ENCODE measurements around the gene MSMP. TPM values are rescaled to one million over a fixed set of nuclear protein-coding genes. Genes with fewer than 3 reads are reported as not detected.

Gene MSMP
- total and polyA plus RNA-seq, 2 experiments from 2014 or later: 0.81 TPM; not detected in 1

GRCh38 chr9:35797311-35798109 is 43.4 kb upstream of the MSMP start:
- ATAC-seq (no peak), DNase-seq (ENCODE audit: low spot score) (no peak)
- H3K36me3 Mint-ChIP-seq (ENCODE audit: low read depth): no peaks in the 10 kb centered on the region; the same call in 2 of the 3 replicates
- no peaks in the 10 kb centered on the region; the same call in 1 of the 2 replicates for H4K20me1 ChIP-seq (replicated peaks; ENCODE audit: insufficient read depth)
- H3F3A ChIP-seq (replicated peaks; ENCODE audit: low read depth): 0 out of 2 replicates have a peak, but pooled peaks cover 3% of the 10 kb centered on the region
- no peaks in the 10 kb centered on the region; the same call in 2 of the 3 replicates for H3K9me3 Mint-ChIP-seq
- H3K4me3 ChIP-seq: no peak overlapping the region
- H3K79me2 ChIP-seq (replicated peaks; ENCODE audit: insufficient read depth): no peaks in the 10 kb centered on the region
- peaks cover 6% of the 10 kb centered on the region; the same call in 1 of the 2 replicates for H3K4me1 ChIP-seq (ENCODE audit: insufficient read depth)
- H3K27ac ChIP-seq (ENCODE audit: low read depth): no peak overlapping the region
- no peak overlapping the region for H2AFZ ChIP-seq
- H3K27me3 Mint-ChIP-seq (ENCODE audit: insufficient read depth, low read depth, poor library complexity): peaks cover 8% of the 10 kb centered on the region
- no peaks in the 10 kb centered on the region for H3K9me2 ChIP-seq (ENCODE audit: insufficient read depth)
- no peaks in the 10 kb centered on the region for H3K36me3 ChIP-seq (ENCODE audit: insufficient read depth)
- no peak overlapping the region for H3K27ac Mint-ChIP-seq
- TF ChIP-seq EZH2 (IDR thresholded peaks at IDR 0.05; ENCODE audit: low read depth, unreplicated experiment): no peak
- no peak for TF ChIP-seq REST (IDR thresholded peaks at IDR 0.05; ENCODE audit: unreplicated experiment)
- TF ChIP-seq NANOG (IDR thresholded peaks at IDR 0.05; ENCODE audit: borderline replicate concordance): no peak
- TF ChIP-seq ZNF462 (CRISPR knock-in tag; IDR thresholded peaks at IDR 0.05): no peak
- no peak for TF ChIP-seq ETS1 (IDR thresholded peaks at IDR 0.05)
- H3K4me2 ChIP-seq: no peak overlapping the region
- peaks cover 10% of the 10 kb centered on the region; the same call in 2 of the 3 replicates for H3K4me1 Mint-ChIP-seq
- H3K4me3 Mint-ChIP-seq: no peak overlapping the region
- H3K27me3 ChIP-seq (ENCODE audit: insufficient read depth): no peaks in the 10 kb centered on the region

All from GM23338 (cell line).